ENCODE data around the gene ADARB1.

The ADARB1 gene

DNA sequence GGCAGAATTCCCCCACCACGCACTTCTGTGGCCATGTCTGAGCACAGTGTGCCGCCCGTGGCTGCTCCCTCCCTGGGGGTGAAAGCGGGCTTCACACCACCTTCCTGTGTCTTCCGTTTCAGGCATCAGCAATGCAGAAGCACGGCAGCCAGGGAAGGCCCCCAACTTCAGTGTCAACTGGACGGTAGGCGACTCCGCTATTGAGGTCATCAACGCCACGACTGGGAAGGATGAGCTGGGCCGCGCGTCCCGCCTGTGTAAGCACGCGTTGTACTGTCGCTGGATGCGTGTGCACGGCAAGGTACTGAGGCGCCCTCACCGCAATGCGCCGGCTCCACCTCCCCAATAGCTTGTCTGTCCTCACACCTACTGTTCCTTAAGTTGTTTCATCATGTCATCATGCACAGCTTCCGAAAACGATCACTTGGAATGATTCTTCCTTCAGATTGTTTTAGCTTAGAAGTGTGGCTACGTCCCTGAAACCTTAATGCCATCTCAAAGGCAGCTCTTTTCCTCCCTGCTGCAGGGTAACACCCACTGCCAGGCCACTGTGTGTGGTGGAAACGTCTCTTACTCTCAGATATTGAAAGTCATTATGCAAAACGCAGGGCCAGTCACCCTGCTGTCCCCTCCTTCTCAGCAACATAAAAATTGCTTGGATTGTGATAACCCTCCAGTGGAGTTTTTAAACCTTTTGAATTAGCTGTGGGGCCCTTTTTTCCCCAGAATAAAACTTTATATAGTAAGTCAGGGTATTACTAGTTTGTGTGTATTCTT lies 146.5 kb downstream of the ADARB1 start:
- Histone ChIP-seq H3K4me1 (ENCODE audit: insufficient read depth, low read length) (no peaks in the 10 kb centered on the region), H3K4me3 (ENCODE audit: low read depth in 1 of 2, low read length in 2 of 2) (no peak overlapping the region), H3K9me3 (ENCODE audit: insufficient read depth, low read length, severe bottlenecking) (peaks cover 8% of the 10 kb centered on the region), H3K9ac (ENCODE audit: low read depth, low read length) (no peak overlapping the region), H4K20me1 (ENCODE audit: insufficient read depth, low read length) (no peaks in the 10 kb centered on the region), H3K4me2 (ENCODE audit: insufficient read depth, low read length) (no peak overlapping the region), H2AFZ (ENCODE audit: low read depth, low read length) (no peak overlapping the region), H3K27ac (ENCODE audit: low read length) (no peak overlapping the region), H3K36me3 (ENCODE audit: insufficient read depth, low read length) (peaks cover 26% of the 10 kb centered on the region; the same call in 1 of the 2 replicates), H3K79me2 (ENCODE audit: insufficient read depth, low read length) (no peaks in the 10 kb centered on the region), H3K27me3 (ENCODE audit: insufficient read depth, low read length, poor library complexity) (no peaks in the 10 kb centered on the region)
- no peak for DNase-seq
- ATAC-seq (ENCODE audit: insufficient read depth, low read depth): no peak
- no peak for TF ChIP-seq EZH2 (IDR thresholded peaks at IDR 0.05; ENCODE audit: borderline replicate concordance, low read depth, low read length, severe bottlenecking)
- no peak for TF ChIP-seq CTCF (IDR thresholded peaks at IDR 0.05; ENCODE audit: borderline replicate concordance, extremely low read depth, low read length, poor library complexity, severe bottlenecking)

DNA sequence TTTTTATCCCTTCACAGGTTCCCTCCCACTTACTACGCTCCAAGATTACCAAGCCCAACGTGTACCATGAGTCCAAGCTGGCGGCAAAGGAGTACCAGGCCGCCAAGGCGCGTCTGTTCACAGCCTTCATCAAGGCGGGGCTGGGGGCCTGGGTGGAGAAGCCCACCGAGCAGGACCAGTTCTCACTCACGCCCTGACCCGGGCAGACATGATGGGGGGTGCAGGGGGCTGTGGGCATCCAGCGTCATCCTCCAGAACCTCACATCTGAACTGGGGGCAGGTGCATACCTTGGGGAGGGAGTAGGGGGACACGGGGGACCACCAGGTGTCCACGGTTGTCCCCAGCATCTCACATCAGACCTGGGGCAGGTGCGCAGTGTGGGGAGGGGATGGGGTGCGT lies 147.6 kb downstream of the ADARB1 start:
- Histone ChIP-seq H2AFZ (ENCODE audit: low read depth, low read length) (no peak overlapping the region), H3K9ac (ENCODE audit: low read depth, low read length) (no peak overlapping the region), H3K4me3 (ENCODE audit: low read depth in 1 of 2, low read length in 2 of 2) (no peak overlapping the region), H3K36me3 (ENCODE audit: insufficient read depth, low read length) (peaks cover 26% of the 10 kb centered on the region; the same call in 1 of the 2 replicates), H3K79me2 (ENCODE audit: insufficient read depth, low read length) (no peaks in the 10 kb centered on the region), H3K27ac (ENCODE audit: low read length) (no peak overlapping the region), H3K27me3 (ENCODE audit: insufficient read depth, low read length, poor library complexity) (no peaks in the 10 kb centered on the region), H3K4me2 (ENCODE audit: insufficient read depth, low read length) (no peak overlapping the region), H3K4me1 (ENCODE audit: insufficient read depth, low read length) (no peaks in the 10 kb centered on the region), H3K9me3 (ENCODE audit: insufficient read depth, low read length, severe bottlenecking) (peaks cover 3% of the 10 kb centered on the region), H4K20me1 (ENCODE audit: insufficient read depth, low read length) (no peaks in the 10 kb centered on the region)
- ATAC-seq (ENCODE audit: insufficient read depth, low read depth) (no peak), DNase-seq (no peak)
- TF ChIP-seq EZH2 (IDR thresholded peaks at IDR 0.05; ENCODE audit: borderline replicate concordance, low read depth, low read length, severe bottlenecking) (no peak), CTCF (IDR thresholded peaks at IDR 0.05; ENCODE audit: borderline replicate concordance, extremely low read depth, low read length, poor library complexity, severe bottlenecking) (no peak)

DNA sequence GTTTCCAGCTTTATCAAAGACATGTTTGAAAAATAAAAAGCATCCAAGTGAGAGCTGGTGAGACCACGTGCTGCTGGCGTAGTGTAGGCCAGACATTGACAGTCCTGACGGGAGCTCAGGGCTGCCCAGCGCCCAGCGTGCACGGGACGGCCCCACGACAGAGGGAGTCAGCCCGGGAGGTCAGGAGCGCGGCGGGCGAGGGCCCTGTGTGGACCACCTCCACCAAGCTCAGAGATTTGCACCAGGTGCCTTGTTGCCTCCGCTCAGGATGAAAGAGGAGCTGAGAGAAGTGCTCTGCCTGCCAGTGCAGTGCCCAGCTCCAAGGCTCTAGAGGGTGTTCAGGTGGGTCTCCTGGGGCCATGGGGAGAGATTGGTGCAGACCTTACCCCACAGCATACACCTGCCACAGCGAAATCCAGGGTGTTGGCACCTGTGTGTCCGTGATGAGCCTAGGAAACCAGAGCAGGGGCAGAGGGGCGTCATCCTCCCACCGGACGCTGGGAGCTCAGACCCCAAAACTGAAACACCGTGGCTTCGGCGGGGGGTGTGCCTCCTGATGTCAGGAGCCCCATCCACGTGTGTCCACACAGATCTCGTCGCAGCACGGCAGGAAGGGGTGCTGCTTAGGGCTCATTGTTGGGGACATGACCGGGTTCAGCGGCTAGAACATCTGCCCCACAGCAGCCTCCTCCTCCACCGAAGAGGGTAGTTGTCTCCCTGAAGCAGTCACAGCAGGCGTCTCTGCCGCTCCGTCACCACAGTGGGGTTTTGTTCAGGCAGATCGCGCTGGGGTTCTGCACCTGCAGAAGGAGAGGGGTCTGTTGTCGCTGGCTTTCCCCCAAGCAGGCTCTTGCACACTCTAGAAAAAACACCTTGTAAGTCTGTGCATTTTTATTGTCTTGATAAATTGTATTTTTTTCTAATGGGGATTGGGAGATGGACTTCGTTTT lies 149.1 kb downstream of the ADARB1 start:
- H2AFZ ChIP-seq (ENCODE audit: low read depth, low read length): no peak overlapping the region
- H3K9ac ChIP-seq (ENCODE audit: low read depth, low read length): no peak overlapping the region
- no peaks in the 10 kb centered on the region for H3K4me1 ChIP-seq (ENCODE audit: insufficient read depth, low read length)
- no peak overlapping the region for H3K4me3 ChIP-seq (ENCODE audit: low read depth in 1 of 2, low read length in 2 of 2)
- no peak overlapping the region for H3K27ac ChIP-seq (ENCODE audit: low read length)
- H4K20me1 ChIP-seq (ENCODE audit: insufficient read depth, low read length): no peaks in the 10 kb centered on the region
- H3K36me3 ChIP-seq (ENCODE audit: insufficient read depth, low read length): peaks cover 23% of the 10 kb centered on the region; the same call in 1 of the 2 replicates
- no peaks in the 10 kb centered on the region for H3K9me3 ChIP-seq (ENCODE audit: insufficient read depth, low read length, severe bottlenecking)
- TF ChIP-seq CTCF (IDR thresholded peaks at IDR 0.05; ENCODE audit: borderline replicate concordance, extremely low read depth, low read length, poor library complexity, severe bottlenecking) (no peak), EZH2 (IDR thresholded peaks at IDR 0.05; ENCODE audit: borderline replicate concordance, low read depth, low read length, severe bottlenecking) (no peak)
- H3K79me2 ChIP-seq (ENCODE audit: insufficient read depth, low read length): no peaks in the 10 kb centered on the region
- H3K4me2 ChIP-seq (ENCODE audit: insufficient read depth, low read length): no peak overlapping the region
- no peaks in the 10 kb centered on the region for H3K27me3 ChIP-seq (ENCODE audit: insufficient read depth, low read length, poor library complexity)
- DNase-seq (no peak), ATAC-seq (ENCODE audit: insufficient read depth, low read depth) (no peak)
